HG03439 (cell line): ENCODE data around the gene FAF1.
A peak's percentile ranks its signal among the peaks of the same experiment; 100 is the strongest.

Experiments used
- ATAC-seq: cut with Tn5 transposase; IDR thresholded peaks from one replicate; pipeline ENCODE4 v1.9.1; 2021; ENCODE audit warnings: mild to moderate bottlenecking, moderate library complexity; ENCODE audit not compliant: unreplicated experiment

FAF1 gene

GRCh38 chr1:50658459-50659076, 301.5 kb downstream of the FAF1 start:
- ATAC-seq = no peak

- ATAC-seq = no peak
Measured at GRCh38 chr1:50656931-50657330, 303.1 kb downstream of the FAF1 start.

- no peak for ATAC-seq
Measured at GRCh38 chr1:50651476-50652263, 308.4 kb downstream of the FAF1 start.

GRCh38 chr1:50646526-50646925, 313.5 kb downstream of the FAF1 start:
- ATAC-seq = no peak

GRCh38 chr1:50645139-50645538, 314.9 kb downstream of the FAF1 start:
- ATAC-seq = no peak

GRCh38 chr1:50644447-50645105, 315.5 kb downstream of the FAF1 start:
- ATAC-seq = no peak

- no peak for ATAC-seq
Measured at GRCh38 chr1:50637460-50637859, 322.6 kb downstream of the FAF1 start.

GRCh38 chr1:50634251-50634650, 325.8 kb downstream of the FAF1 start:
- no peak for ATAC-seq

GRCh38 chr1:50633465-50633864, 326.6 kb downstream of the FAF1 start:
- no peak for ATAC-seq

- no peak for ATAC-seq
Measured at GRCh38 chr1:50631161-50631560, 328.9 kb downstream of the FAF1 start.

GRCh38 chr1:50622259-50622658, 337.8 kb downstream of the FAF1 start:
- ATAC-seq = no peak

- no peak for ATAC-seq
Measured at GRCh38 chr1:50620680-50621329, 339.3 kb downstream of the FAF1 start.

GRCh38 chr1:50615036-50615750, 344.9 kb downstream of the FAF1 start:
- ATAC-seq = no peak

- ATAC-seq = no peak
Measured at GRCh38 chr1:50611675-50612074, 348.4 kb downstream of the FAF1 start.

- ATAC-seq = peak; percentile 56
Measured at GRCh38 chr1:50610563-50610962, 349.5 kb downstream of the FAF1 start.

- no peak for ATAC-seq
Measured at GRCh38 chr1:50609508-50609907, 350.6 kb downstream of the FAF1 start.

GRCh38 chr1:50605186-50605875, 354.7 kb downstream of the FAF1 start:
- ATAC-seq = no peak

GRCh38 chr1:50604580-50604979, 355.5 kb downstream of the FAF1 start:
- no peak for ATAC-seq

GRCh38 chr1:50603274-50604271, 356.5 kb downstream of the FAF1 start:
- peak; percentile 56 for ATAC-seq
